HG03558 (cell line): Measurements from ENCODE around the gene DYNC2LI1.

Source experiments
- ATAC-seq: cut with Tn5 transposase; IDR thresholded peaks from one replicate; pipeline ENCODE4 v1.9.1; 2021; ENCODE audit warnings: moderate number of reproducible peaks; ENCODE audit not compliant: unreplicated experiment; ENCODE audit errors: extremely low read depth

DYNC2LI1 gene

DNA sequence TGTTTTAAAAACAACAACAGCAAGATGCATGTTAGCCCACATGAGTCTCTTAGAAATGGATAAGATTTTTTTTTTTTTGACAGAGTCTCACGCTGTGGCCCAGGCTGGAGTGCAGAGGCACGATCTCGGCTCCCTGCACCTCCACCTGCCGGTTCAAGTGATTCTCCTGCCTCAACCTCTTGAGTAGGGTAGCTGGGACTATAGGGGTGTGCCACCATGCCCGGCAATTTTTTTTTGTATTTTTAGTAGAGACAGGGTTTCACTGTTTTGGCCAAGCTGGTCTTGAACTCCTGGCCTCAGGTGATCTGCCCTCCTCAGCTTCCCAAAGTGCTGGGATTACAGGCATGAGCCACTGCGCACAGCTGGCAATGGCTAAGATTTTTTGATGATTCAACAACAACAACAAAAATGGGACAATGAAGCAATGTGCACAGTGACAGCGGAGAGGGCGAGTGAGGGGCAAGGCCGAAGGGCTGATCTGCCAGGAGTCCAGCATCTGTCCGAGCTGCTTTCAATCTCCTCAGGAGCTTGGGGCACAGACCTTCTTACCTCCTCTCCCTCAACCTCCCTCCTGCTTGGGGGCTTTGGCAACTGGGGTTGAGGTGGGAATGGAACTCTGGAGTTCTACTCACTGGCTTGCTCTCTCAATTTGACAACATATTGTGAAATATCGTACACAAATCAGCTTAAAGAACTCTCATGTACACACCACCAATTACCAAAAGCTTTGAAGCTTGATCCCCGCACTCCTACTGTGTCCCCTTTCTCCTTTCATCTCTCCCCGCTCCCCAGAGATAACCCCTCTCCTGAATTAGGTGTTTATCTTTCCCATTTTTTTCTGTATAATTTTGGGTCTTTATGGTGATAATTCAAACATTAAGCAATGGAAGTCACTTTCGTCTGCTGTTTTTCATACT is 68.4 kb downstream of the DYNC2LI1 start:
- ATAC-seq, result no peak

DNA sequence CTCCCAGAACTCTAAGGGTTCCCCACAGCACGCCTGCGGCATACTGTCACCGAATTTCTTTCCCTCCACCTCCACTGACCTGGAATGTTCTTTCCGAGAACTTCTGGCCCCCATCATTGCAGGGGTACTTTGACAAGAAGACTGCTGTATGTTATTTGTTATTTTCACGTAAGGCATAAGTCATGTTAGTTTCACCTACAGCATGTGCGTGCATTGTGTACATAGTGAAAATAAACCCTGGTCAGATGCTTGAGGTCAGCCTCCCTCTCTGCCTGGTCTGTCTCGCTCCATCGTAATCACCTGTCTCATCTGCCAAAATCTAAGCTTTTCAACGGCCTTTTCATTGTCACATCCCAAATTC is 69.0 kb downstream of the DYNC2LI1 start:
- no peak for ATAC-seq

DNA sequence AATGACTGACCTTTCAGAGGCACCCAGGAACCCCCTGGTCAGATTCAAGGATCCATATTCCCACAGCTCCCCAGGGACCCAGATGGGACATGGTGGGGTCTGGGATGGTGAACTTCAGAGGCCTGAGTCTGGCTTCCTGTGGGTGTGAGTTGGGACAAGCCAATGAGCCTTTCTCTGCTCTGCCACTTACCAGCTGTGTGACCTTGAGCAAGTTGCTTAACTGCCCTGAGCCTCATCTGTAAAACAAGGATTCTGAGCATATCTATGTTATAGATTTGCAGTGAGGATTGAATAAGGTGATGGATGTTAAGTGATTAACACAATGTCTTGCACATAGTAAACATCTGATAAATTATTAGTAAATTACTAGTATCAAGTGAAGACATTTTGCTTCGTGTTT is 71.3 kb downstream of the DYNC2LI1 start:
- ATAC-seq, result no peak

DNA sequence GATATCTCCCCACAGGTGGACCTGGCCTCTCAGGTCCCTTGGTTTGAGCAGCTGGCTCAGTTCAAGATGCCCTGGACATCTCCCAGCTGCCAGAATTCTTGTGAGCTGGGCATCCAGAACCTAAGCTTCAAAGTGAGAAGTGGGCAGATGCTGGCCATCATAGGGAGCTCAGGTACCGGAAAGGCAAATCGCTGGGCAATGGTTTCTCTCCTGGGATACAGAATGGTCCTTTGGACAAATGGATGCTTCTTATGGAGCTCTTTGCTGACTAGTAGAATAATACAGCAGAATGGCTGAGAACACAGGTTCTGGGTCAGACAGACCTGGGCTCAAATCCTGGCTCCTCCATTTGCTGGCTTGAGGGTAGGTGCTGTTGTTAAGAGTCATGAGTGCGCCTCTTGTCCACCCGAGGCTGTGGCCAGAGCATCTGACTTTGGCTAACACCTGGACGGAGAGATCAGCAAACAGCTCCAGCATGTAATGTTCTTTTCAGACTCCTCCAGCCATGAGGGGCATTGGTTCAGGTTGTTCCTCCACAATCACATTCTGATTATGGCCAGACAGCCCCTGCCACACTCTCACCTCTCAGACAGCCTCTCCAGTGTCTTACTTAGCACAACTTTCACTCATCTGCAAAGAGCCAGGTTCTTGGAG is 72.4 kb downstream of the DYNC2LI1 start:
- ATAC-seq, result no peak

DNA sequence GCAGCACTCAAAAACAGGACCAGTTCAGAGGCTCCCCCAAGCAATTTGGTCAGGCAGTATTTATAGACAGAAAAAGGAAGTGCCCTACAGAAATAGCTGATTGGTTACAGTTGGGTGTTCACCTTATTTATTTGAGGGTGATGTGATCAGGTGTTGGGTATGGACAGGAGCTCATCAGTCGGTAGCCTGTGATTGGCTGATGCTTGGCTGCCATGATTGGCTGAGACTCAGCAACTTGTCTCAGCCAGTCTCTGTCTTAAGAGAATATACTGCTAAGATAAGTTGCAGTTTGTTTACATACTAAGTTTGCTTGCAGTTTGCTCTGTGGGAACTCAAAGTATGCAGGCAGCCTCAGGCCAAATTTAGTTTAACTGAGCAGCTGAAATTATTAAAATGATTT is 74.4 kb downstream of the DYNC2LI1 start:
- no peak for ATAC-seq

DNA sequence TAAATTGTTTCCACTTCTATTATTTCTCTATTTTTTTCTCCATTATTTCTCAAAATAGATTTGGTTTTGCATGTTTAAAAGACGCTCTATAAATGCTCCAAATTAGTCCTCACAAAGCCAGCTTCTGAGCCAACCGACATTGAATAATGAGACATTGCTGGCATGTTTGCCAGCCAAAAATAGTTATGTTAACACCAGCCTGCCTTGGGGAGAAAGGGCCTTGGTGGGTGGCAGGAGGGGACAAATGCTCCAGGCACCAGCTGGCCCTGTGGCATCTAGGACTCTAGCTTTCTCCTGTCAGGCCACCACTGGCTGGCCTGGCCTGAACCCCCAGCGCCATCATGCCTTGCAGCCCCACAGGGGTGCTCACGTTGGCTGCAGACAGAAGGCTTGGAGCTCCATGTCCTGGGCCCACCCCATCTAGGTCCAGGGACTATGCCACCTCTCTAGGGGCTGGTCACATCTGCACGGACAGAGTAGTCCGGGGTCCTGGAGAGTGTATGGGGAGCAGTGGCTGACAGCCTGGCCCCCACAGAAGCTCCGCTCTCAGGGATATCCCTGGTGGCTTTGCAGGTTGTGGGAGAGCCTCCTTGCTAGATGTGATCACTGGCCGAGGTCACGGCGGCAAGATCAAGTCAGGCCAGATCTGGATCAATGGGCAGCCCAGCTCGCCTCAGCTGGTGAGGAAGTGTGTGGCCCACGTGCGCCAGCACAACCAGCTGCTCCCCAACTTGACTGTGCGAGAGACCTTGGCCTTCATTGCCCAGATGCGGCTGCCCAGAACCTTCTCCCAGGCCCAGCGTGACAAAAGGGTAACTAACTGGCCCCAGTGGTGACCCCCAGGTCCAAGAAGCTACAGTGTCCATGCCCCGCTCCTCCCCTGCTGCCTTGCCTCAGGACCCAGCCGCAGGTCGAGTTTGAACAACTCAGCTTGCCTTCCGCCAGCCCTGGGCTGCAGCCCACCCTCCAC is 77.5 kb downstream of the DYNC2LI1 start:
- no peak for ATAC-seq

DNA sequence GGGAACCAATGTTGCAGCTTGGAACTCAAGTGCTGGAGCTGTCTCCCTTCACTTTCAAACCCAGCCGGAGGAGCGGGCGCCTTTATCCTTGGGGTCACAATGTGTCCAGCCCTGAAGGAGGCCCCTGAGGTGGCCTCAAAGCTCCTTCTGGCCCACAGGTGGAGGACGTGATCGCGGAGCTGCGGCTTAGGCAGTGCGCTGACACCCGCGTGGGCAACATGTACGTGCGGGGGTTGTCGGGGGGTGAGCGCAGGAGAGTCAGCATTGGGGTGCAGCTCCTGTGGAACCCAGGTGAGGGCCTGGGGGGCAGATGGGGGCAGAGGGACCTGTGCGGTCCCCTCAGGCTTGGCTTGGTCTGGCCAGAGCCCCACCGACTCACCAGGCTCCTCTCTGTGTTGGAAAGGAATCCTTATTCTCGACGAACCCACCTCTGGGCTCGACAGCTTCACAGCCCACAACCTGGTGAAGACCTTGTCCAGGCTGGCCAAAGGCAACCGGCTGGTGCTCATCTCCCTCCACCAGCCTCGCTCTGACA is 78.4 kb downstream of the DYNC2LI1 start:
- no peak for ATAC-seq

DNA sequence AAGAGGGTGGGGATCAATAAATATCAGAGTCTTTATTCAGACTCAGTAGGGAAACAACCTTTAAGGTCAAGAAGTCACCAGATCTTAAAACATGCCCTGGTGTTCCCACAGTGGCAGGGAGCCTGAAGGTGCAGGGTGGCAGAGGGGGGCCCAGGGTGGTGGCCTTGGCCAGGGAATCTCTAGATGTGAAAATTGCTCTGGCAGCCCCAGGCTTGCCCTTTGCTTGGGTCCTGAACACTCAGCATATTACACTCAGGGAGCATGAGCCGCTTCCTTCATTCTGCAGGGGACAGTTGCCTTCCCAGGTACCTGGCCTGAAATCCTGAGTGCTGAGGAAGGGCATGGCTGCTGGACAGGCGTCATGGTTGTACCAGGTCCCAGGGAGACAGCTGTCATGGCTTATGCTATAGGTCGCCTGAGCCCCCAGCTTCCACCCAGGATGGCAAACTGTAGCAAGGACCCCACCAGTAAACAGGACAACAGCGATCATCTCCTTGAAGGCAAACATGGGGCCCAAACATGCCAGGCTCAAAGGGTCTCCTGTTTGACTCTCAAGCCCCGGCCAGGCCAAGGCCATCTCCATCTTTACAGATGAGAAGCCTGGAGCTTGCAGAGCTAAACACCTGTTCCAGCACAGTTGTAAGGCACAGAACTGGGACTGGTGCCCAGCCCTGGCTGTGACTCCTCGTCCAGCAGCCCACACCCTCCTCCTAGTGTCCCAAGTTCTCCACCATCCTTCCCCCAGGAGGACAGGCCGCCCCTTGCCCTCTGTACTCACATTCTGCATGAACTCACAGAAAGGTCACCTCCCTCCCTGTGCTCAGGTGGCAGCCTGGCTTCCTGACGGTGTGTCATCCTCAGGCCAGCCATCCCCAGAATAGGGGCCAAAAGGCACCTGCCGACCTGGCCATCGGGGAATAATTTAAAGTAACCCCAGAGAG is 79.6 kb downstream of the DYNC2LI1 start:
- ATAC-seq, result no peak

DNA sequence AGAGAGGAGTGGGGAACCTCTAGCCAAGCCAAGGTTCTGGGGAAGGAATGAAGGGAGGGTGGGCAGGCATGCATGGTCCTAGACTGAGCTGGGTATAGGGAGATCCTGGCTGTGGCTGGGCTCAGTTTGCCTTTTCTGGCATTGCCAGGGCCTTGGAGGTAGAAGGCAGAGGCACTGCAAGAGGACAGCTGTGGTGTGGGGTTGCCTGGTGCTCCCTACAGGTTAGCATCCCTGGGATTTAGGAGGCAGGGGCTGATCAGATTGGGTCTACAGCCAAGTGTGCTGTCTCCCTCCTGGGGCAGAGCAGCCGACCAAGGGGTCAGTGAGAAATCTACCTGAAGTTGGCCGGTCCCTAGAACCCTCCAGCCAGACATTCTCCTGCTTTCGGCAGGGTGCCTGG is 80.8 kb downstream of the DYNC2LI1 start:
- ATAC-seq, result no peak

DNA sequence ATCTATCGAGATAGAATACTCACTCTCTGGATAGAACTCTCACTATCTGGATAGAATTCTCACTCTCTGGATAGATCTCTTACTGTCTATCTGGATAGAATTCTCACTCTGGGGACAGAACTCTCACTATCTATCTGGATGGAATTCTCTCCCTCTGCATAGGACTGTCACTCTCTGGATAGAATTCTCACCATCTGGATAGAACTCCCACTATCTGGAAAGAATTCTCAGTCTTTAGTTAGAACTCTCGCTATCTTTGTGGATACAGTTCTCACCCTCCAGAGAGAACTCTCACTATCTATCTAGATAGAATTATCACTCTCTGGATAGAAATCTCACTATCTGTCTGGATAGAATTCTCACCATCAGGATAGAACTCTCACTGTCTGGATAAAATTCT is 81.5 kb downstream of the DYNC2LI1 start:
- ATAC-seq, result no peak
